SK-N-SH (cell line): ENCODE data around the gene PARVG. TPM values are rescaled to one million over a fixed set of nuclear protein-coding genes. Genes with fewer than 3 reads are reported as not detected.

ENCODE experiments used
- CTCF ChIA-PET: fragments of 300-600, 350-600 bp; formaldehyde crosslinking; extraction: SDS; loops from one replicate; lab custom pipeline; 2021; lab: Yijun Ruan, JAX
- POLR2A ChIA-PET: fragments of 350-600 bp; sonication (Branson Sonifier 250); formaldehyde crosslinking; extraction: SDS; loops from one replicate; lab custom pipeline; 2020; ENCODE audit warnings: antibody characterized with exemption, inconsistent platforms; lab: Yijun Ruan, JAX
- DNase-seq: peaks from one replicate; pipeline ENCODE4 v3.0.0; 2012
- H2AFZ ChIP-seq: fragments of 200-600 bp; sonication (generic); 2 replicates; pipeline ENCODE4 v1.8.1; 2016; ENCODE audit warnings: antibody characterized with exemption, mild to moderate bottlenecking, low read depth
- H3F3A ChIP-seq: fragments of 200-600 bp; sonication (generic); replicated peaks from 2 replicates; pipeline ENCODE3; 2016; ENCODE audit warnings: antibody characterized with exemption, mild to moderate bottlenecking; ENCODE audit not compliant: insufficient read depth
- H3K27ac ChIP-seq, 2 experiments: fragments of 200-500 bp in 1 of 2; fragments of 200-600 bp in 1 of 2; sonication (Bioruptor generic) in 1 of 2; sonication (generic), shearing (Covaris generic) in 1 of 2; 2 replicates each; pipeline versions ENCODE4 v1.5.1 to v1.6.1; 2014 to 2016; ENCODE audit warnings: low read depth in 2 of 2, inconsistent platforms in 1 of 2, low read length in 1 of 2, mild to moderate bottlenecking in 1 of 2, mixed read lengths in 1 of 2
- H3K27me3 ChIP-seq: fragments of 200-600 bp; sonication (generic), shearing (Covaris generic); 2 replicates; pipeline ENCODE4 v1.6.1; 2016; ENCODE audit warnings: mixed run types; ENCODE audit not compliant: insufficient read depth
- H3K36me3 ChIP-seq, 2 experiments: fragments of 200-500 bp in 1 of 2; fragments of 200-600 bp in 1 of 2; sonication (Bioruptor generic) in 1 of 2; sonication (generic) in 1 of 2; replicated peaks in 1 of 2; 2 replicates each; pipeline versions ENCODE3 to v1.5.1; 2014 to 2016; ENCODE audit warnings: low read length in 1 of 2, mild to moderate bottlenecking in 1 of 2; ENCODE audit not compliant: insufficient read depth in 2 of 2, control insufficient read depth in 1 of 2
- H3K4me1 ChIP-seq, 2 experiments: fragments of 200-500 bp in 1 of 2; fragments of 200-600 bp in 1 of 2; sonication (Bioruptor generic) in 1 of 2; sonication (generic), shearing (Covaris generic) in 1 of 2; 2 replicates each; pipeline versions ENCODE4 v1.5.1 to v1.6.1; 2014 to 2016; ENCODE audit warnings: low read depth in 1 of 2, low read length in 1 of 2, mixed run types in 1 of 2; ENCODE audit not compliant: insufficient read depth in 2 of 2, control insufficient read depth in 1 of 2
- H3K4me2 ChIP-seq: fragments of 200-600 bp; sonication (generic), shearing (Covaris generic); 2 replicates; pipeline ENCODE4 v1.6.1; 2017; ENCODE audit warnings: mixed run types
- H3K4me3 ChIP-seq, 2 experiments: fragments of 200-500 bp in 1 of 2; fragments of 200-600 bp in 1 of 2; sonication (Bioruptor generic) in 1 of 2; sonication (generic), shearing (Covaris generic) in 1 of 2; 2 replicates each; pipeline versions ENCODE4 v1.5.1 to v1.8.1; 2014 to 2016; ENCODE audit warnings: low read depth in 2 of 2, inconsistent platforms in 1 of 2, low read length in 1 of 2, mild to moderate bottlenecking in 1 of 2, mixed read lengths in 1 of 2, moderate library complexity in 1 of 2
- H3K79me2 ChIP-seq: fragments of 200-600 bp; sonication (generic); 2 replicates; pipeline ENCODE4 v1.8.1; 2017; ENCODE audit warnings: mild to moderate bottlenecking; ENCODE audit not compliant: insufficient read depth
- H3K9ac ChIP-seq: fragments of 200-600 bp; sonication (generic); 2 replicates; pipeline ENCODE4 v1.6.1; 2017; ENCODE audit warnings: mixed run types
- H3K9me2 ChIP-seq: fragments of 200-600 bp; sonication (generic); 2 replicates; pipeline ENCODE4 v1.6.1; 2017; ENCODE audit warnings: mixed run types
- H3K9me3 ChIP-seq: fragments of 200-600 bp; sonication (generic); 2 replicates; pipeline ENCODE4 v1.6.1; 2017; ENCODE audit warnings: mixed run types, mild to moderate bottlenecking, moderate library complexity
- H4K20me1 ChIP-seq: fragments of 200-600 bp; sonication (generic); 2 replicates; pipeline ENCODE4 v1.6.1; 2017; ENCODE audit warnings: mild to moderate bottlenecking, mixed run types; ENCODE audit not compliant: insufficient read depth
- CHD2 ChIP-seq: fragments of 150-350 bp; IDR thresholded peaks from 2 replicates; pipeline ENCODE4 v1.6.1; 2018; ENCODE audit warnings: low read length; ENCODE audit not compliant: partially characterized antibody
- ELF1 ChIP-seq: IDR thresholded peaks from 2 replicates; pipeline ENCODE4 v1.4.0; 2012
- EZH2phosphoT487 ChIP-seq: fragments of 200-600 bp; sonication (generic); IDR thresholded peaks from 2 replicates; pipeline ENCODE4 v1.6.1; 2017; ENCODE audit warnings: low read depth, mixed run types, mild to moderate bottlenecking, antibody characterized with exemption, moderate library complexity, borderline replicate concordance
- GABPA ChIP-seq: IDR thresholded peaks from 2 replicates; pipeline ENCODE4 v1.4.0; 2012; ENCODE audit warnings: low read depth, mild to moderate bottlenecking
- GATA2 ChIP-seq: sonication (generic); formaldehyde crosslinking; IDR thresholded peaks from 2 replicates; pipeline ENCODE4 v1.5.0; 2020; ENCODE audit warnings: mild to moderate bottlenecking, missing genetic modification reagents
- MXI1 ChIP-seq: IDR thresholded peaks from 2 replicates; pipeline ENCODE4 v1.6.1; 2012; ENCODE audit warnings: mild to moderate bottlenecking, low read depth, low read length, improper control_type of control experiment
- NFIC ChIP-seq: IDR thresholded peaks from 2 replicates; pipeline ENCODE4 v1.4.0; 2012; ENCODE audit warnings: borderline replicate concordance
- RAD21 ChIP-seq: IDR thresholded peaks from 2 replicates; pipeline ENCODE4 v1.6.1; 2012; ENCODE audit warnings: mild to moderate bottlenecking, low read length
- RFX5 ChIP-seq: IDR thresholded peaks from 2 replicates; pipeline ENCODE4 v1.6.1; 2012; ENCODE audit warnings: mild to moderate bottlenecking, improper control_type of control experiment, low read length
- RXRA ChIP-seq: IDR thresholded peaks from 2 replicates; pipeline ENCODE4 v1.4.0; 2012; ENCODE audit warnings: low read depth, mild to moderate bottlenecking, borderline replicate concordance
- WGBS: methylation state at CpG from one replicate; pipeline ENCODE4 v1.1.6; 2017; ENCODE audit warnings: low lambda C conversion rate; 5-methylcytosine and 5-hydroxymethylcytosine counted together
- polyA plus RNA-seq, 3 experiments: library from polyadenylated mRNA; depleted of rRNA; stranded (reverse); fragments of >200 nt; gene quantifications; 2 replicates each; pipeline ENCODE4 v1.2.3, GENCODE V29; 2012
- TF ChIP-seq, protein P1 (sequence below): IDR thresholded peaks from 2 replicates; pipeline ENCODE4 v1.6.1; 2012; ENCODE audit warnings: mild to moderate bottlenecking, low read depth, low read length, moderate library complexity

PARVG gene
- polyA plus RNA-seq, 1 of the 3 experiments (the other 2 are of a cell fraction) = 0.05 TPM

DNA sequence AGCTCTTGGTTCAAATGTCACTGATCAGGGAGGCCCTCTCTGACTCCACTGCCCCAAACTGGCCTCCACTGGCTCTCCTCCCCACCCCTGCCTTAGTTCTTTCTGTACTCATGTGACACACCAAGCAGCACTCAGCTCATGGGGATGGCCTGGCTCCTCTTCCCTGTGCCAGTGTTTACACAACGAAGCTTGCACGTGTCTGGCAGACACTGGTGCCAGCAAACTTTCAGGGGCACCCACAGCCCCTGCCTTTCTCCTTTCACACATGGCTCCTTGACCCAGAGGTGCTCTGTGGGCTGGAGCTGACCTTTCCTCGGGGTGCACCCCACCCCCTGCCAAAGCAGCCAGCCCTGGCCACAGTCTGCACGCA is 37.6 kb upstream of the PARVG start:
- no peak overlapping the region for H3K4me2 ChIP-seq
- H3K27me3 ChIP-seq = no peaks in the 10 kb centered on the region
- no peak for DNase-seq
- TF ChIP-seq ELF1 = no peak
- TF ChIP-seq CHD2 = no peak
- no peak for TF ChIP-seq RAD21
- TF ChIP-seq GATA2 (CRISPR knock-in tag) = no peak
- TF ChIP-seq, protein P1, sequence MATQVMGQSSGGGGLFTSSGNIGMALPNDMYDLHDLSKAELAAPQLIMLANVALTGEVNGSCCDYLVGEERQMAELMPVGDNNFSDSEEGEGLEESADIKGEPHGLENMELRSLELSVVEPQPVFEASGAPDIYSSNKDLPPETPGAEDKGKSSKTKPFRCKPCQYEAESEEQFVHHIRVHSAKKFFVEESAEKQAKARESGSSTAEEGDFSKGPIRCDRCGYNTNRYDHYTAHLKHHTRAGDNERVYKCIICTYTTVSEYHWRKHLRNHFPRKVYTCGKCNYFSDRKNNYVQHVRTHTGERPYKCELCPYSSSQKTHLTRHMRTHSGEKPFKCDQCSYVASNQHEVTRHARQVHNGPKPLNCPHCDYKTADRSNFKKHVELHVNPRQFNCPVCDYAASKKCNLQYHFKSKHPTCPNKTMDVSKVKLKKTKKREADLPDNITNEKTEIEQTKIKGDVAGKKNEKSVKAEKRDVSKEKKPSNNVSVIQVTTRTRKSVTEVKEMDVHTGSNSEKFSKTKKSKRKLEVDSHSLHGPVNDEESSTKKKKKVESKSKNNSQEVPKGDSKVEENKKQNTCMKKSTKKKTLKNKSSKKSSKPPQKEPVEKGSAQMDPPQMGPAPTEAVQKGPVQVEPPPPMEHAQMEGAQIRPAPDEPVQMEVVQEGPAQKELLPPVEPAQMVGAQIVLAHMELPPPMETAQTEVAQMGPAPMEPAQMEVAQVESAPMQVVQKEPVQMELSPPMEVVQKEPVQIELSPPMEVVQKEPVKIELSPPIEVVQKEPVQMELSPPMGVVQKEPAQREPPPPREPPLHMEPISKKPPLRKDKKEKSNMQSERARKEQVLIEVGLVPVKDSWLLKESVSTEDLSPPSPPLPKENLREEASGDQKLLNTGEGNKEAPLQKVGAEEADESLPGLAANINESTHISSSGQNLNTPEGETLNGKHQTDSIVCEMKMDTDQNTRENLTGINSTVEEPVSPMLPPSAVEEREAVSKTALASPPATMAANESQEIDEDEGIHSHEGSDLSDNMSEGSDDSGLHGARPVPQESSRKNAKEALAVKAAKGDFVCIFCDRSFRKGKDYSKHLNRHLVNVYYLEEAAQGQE = no peak
- no peak for TF ChIP-seq NFIC
- TF ChIP-seq MXI1 = no peak
- TF ChIP-seq RXRA = no peak
- TF ChIP-seq RFX5 = no peak
- no peak for TF ChIP-seq EZH2phosphoT487
- no peaks in the 10 kb centered on the region for H3K9me2 ChIP-seq
- H3K79me2 ChIP-seq = no peaks in the 10 kb centered on the region
- ChIA-PET CTCF (interaction anchor here (1.0 kb wide), 1 partner anchor 62 kb away, joined by 5 read pairs; no protein-coding TSS in a partner anchor), POLR2A (no interaction called here)
- no peak overlapping the region for H3K27ac ChIP-seq
- no peak overlapping the region for H3K9ac ChIP-seq
- H3K4me3 ChIP-seq = no peak overlapping the region
- H3K9me3 ChIP-seq = no peaks in the 10 kb centered on the region
- no peak overlapping the region for H2AFZ ChIP-seq
- WGBS = 74% methylated on average over 2 of the region's 4 CpGs
- H3F3A ChIP-seq = no peaks in the 10 kb centered on the region
- peaks cover 0 to under 1% of the 10 kb centered on the region in 2 experiments; a peak in 1 of 4 replicates for H3K4me1 ChIP-seq
- H3K36me3 ChIP-seq = no peaks in the 10 kb centered on the region
- no peaks in the 10 kb centered on the region for H4K20me1 ChIP-seq

DNA sequence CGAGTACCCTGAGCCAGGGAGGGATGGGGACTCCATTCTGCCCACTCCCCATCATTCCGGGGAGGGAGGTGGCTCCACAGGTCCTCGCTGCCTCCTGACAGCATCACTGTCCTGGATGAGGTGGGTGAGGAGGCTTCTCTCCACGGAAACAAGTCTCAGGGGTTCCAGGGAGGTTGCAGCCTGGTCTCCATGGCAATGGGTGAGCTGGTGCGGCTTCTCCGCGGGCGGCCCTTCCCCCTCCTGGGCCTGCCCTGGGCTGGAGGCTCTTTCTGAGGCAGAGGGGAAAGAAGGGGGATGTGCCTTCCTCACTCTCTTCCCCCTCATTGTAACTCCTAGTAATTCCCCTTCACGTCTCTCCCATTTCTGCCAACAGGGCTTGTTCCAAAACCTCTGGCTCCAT is 37.1 kb upstream of the PARVG start:
- Histone ChIP-seq H3K4me3 (no peak overlapping the region), H3K36me3 (no peaks in the 10 kb centered on the region), H3F3A (no peaks in the 10 kb centered on the region), H3K9me3 (no peaks in the 10 kb centered on the region), H3K9ac (no peak overlapping the region), H2AFZ (no peak overlapping the region), H3K27ac (no peak overlapping the region), H3K4me2 (no peak overlapping the region), H3K9me2 (no peaks in the 10 kb centered on the region), H3K4me1 (peaks cover 0 to 2% of the 10 kb centered on the region in 2 experiments; a peak in 1 of 4 replicates), H4K20me1 (no peaks in the 10 kb centered on the region), H3K27me3 (no peaks in the 10 kb centered on the region), H3K79me2 (no peaks in the 10 kb centered on the region)
- no peak for DNase-seq
- TF ChIP-seq GABPA (no peak), GATA2 (CRISPR knock-in tag) (no peak)
- POLR2A ChIA-PET = no interaction called here
- WGBS = 88% methylated on average over 7 of the region's 9 CpGs
- CTCF ChIA-PET = interaction anchor here (1.0 kb wide), 1 partner anchor 62 kb away, joined by 5 read pairs; no protein-coding TSS in a partner anchor
